ENCODE data around the gene SNX24. TPM values are rescaled to one million over a fixed set of nuclear protein-coding genes. Genes with fewer than 3 reads are reported as not detected.

Gene SNX24
- total and polyA plus RNA-seq, 9 of the 15 experiments (the other 6 are each of a cell fraction or from before 2014, with no cell fraction given): 5.3 to 10.1 (median 7.9) TPM

GRCh38 chr5:122896598-122897282, 51.3 kb downstream of the SNX24 start (continued):
- no peak for TF ChIP-seq PBX2 (CRISPR knock-in tag; IDR thresholded peaks at IDR 0.05; ENCODE audit: low read depth)
- TF ChIP-seq PBX2 (tag; conservative IDR thresholded peaks at IDR 0.05; ENCODE audit: low read depth): no peak
- no peak for TF ChIP-seq JUND (IDR thresholded peaks at IDR 0.05; ENCODE audit: borderline replicate concordance, low read depth, low read length)
- TF ChIP-seq JUND (tag; IDR thresholded peaks at IDR 0.05; ENCODE audit: borderline replicate concordance, low read depth, low read length): no peak
- TF ChIP-seq NUFIP1 (IDR thresholded peaks at IDR 0.05; ENCODE audit: partially characterized antibody): no peak
- TF ChIP-seq SNAPC5 (CRISPR knock-in tag; IDR thresholded peaks at IDR 0.05): no peak
- no peak for TF ChIP-seq ZNF280B (CRISPR knock-in tag; IDR thresholded peaks at IDR 0.05)
- no peak for TF ChIP-seq BRD4 (IDR thresholded peaks at IDR 0.05)
- no peak for TF ChIP-seq HMBOX1 (IDR thresholded peaks at IDR 0.05)
- no peak for TF ChIP-seq FOXK1 (CRISPR knock-in tag; IDR thresholded peaks at IDR 0.05; ENCODE audit: borderline replicate concordance)
- peak; percentile 66; the same call in 1 of the 2 replicates for TF ChIP-seq ARID3A (IDR thresholded peaks at IDR 0.05; ENCODE audit: borderline replicate concordance, low read depth, low read length)
- no peak for TF ChIP-seq BCL6 (CRISPR knock-in tag; IDR thresholded peaks at IDR 0.05)
- no peak for TF ChIP-seq PHTF2 (CRISPR knock-in tag; IDR thresholded peaks at IDR 0.05)
